BJ (cell line): ENCODE measurements around the gene PDLIM5. TPM values are rescaled to one million over a fixed set of nuclear protein-coding genes. Genes with fewer than 3 reads are reported as not detected.

Experiments used
- CTCF ChIA-PET: fragments of 350-600 bp; formaldehyde crosslinking; extraction: SDS; loops from one replicate; lab custom pipeline; 2021; ENCODE audit warnings: antibody characterized with exemption, inconsistent platforms; lab: Yijun Ruan, JAX
- POLR2A ChIA-PET: fragments of 300-600 bp; sonication (Branson Sonifier 250); formaldehyde crosslinking; extraction: SDS; loops from one replicate; lab custom pipeline; 2021; ENCODE audit warnings: antibody characterized with exemption; lab: Charles Lee
- DNase-seq: peaks from one replicate; pipeline ENCODE4 v3.0.0-alpha.2; 2011; ENCODE audit warnings: low read depth
- H3K27me3 ChIP-seq: 2 replicates; pipeline ENCODE4 v1.6.0; 2011; ENCODE audit warnings: low read length; ENCODE audit not compliant: control insufficient read depth, insufficient read depth
- H3K36me3 ChIP-seq: 2 replicates; pipeline ENCODE4 v1.5.1; 2011; ENCODE audit warnings: low read length; ENCODE audit not compliant: control insufficient read depth, insufficient read depth
- H3K4me3 ChIP-seq: 2 replicates; pipeline ENCODE4 v1.5.1; 2011; ENCODE audit warnings: low read depth, mild to moderate bottlenecking, control low read depth, low read length
- polyA plus RNA-seq: library from polyadenylated mRNA; depleted of rRNA; stranded (reverse); fragments of >200 nt; gene quantifications from 2 replicates; pipeline ENCODE4 v1.2.3, GENCODE V29; 2011; rRNA removed
- TF ChIP-seq, protein P1 (sequence below): IDR thresholded peaks from 2 replicates; pipeline ENCODE4 v1.5.1; 2011; ENCODE audit warnings: low read depth, mild to moderate bottlenecking, control low read depth, inconsistent platforms, low read length, moderate library complexity; ENCODE audit not compliant: insufficient read depth

The PDLIM5 gene
- polyA plus RNA-seq, 1 experiment: 353 TPM

DNA sequence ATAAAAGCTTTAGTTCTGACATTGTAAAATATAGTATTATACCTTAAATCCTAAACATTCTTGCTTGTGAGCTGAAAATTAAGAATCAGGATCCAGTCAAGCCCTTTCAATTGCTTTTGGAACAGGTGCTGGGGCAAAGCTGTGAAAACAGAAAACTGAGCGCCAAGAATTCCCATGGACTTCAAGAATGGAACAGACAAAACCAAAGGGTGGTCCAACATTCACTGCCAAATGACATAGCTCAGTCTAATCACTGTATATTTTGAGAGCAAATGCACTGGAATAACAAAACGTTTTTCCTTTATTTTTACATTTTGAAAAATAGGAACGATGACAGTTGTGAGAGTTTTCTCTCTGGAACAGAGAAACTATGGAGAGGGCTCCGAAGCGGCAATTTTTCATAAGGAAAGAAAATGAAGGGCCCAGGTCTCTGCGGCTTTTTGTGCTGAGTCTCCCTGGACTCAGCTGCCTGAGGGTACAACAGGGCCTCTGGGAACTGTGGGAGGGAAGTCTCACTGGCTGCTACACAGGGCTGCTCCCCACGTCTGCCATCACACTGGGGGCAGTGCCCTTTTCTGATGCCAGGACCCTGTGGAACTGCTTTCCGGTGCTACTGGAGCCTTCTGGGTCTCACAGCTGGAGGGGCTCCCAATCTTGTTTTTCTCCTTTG, 250.0 kb downstream of the PDLIM5 start:
- CTCF ChIA-PET: interaction anchor here (1.0 to 3.2 kb wide), 2 partner anchors 10 to 35 kb away, joined by 3 to 10 read pairs; no protein-coding TSS in a partner anchor
- Histone ChIP-seq H3K36me3 (no peaks in the 10 kb centered on the region), H3K4me3 (no peak overlapping the region), H3K27me3 (no peaks in the 10 kb centered on the region)
- DNase-seq: no peak
- TF ChIP-seq, protein P1, sequence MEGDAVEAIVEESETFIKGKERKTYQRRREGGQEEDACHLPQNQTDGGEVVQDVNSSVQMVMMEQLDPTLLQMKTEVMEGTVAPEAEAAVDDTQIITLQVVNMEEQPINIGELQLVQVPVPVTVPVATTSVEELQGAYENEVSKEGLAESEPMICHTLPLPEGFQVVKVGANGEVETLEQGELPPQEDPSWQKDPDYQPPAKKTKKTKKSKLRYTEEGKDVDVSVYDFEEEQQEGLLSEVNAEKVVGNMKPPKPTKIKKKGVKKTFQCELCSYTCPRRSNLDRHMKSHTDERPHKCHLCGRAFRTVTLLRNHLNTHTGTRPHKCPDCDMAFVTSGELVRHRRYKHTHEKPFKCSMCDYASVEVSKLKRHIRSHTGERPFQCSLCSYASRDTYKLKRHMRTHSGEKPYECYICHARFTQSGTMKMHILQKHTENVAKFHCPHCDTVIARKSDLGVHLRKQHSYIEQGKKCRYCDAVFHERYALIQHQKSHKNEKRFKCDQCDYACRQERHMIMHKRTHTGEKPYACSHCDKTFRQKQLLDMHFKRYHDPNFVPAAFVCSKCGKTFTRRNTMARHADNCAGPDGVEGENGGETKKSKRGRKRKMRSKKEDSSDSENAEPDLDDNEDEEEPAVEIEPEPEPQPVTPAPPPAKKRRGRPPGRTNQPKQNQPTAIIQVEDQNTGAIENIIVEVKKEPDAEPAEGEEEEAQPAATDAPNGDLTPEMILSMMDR: no peak
- POLR2A ChIA-PET: no interaction called here

DNA sequence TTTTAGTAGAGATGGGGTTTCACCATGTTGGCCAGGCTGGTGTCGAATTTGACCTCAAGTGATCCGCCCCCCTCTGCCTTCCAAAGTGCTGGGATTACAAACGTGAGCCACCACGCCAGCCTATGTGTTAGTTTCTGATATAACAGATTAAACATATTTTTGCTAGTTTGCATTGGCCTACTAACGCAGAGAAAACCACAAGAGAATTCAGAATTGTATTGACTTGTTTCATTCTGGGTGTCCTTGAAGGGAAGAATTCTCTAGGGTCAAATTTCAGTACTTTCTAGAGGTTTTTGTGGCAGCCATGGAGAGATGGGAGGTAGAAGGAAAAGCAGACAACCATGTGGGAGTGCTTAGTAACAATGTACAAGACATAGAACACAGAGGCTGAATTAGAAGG, 259.9 kb downstream of the PDLIM5 start:
- TF ChIP-seq, protein P1: no peak
- ChIA-PET CTCF (no interaction called here), POLR2A (no interaction called here)
- H3K36me3 ChIP-seq: no peaks in the 10 kb centered on the region
- no peak for DNase-seq
- H3K27me3 ChIP-seq: no peaks in the 10 kb centered on the region
- no peak overlapping the region for H3K4me3 ChIP-seq

DNA sequence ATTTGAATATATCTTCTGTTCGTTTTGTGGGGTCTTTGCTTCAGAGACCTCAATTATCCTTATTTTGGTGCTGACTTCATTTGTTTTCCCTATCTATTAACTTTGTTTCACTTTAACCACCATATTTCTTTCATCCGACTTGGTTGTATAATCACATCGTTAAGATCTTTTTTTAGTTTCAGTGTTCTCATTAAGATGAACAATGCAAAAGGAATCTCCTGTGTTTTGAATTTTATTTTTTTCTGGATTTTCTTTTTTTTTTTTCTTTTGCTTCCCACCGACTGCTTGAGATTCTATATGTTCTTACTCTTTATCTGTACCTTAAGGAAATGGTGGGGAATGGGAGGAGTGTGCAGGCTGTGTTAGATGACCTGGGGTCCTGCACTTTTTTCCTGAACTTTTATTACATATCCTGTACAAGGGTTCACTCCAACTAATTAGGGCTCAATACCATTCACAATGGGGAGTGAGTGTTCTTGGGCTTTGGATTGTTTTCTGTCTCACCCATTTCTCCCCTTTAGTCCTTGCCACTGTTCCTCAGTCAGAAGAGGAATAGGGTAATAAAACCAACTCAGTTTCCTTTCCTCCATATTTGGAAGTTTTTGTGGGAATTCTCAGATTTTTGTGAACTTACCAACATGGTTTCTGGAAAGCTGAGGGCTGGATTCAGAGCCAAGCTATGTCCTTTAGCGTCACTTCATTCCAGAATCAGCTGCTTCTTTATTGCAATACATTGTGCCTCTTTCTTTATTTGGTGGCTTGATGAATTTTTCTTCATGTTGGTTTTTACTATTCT, 262.8 kb downstream of the PDLIM5 start:
- Histone ChIP-seq H3K27me3 (no peaks in the 10 kb centered on the region), H3K36me3 (no peaks in the 10 kb centered on the region), H3K4me3 (no peak overlapping the region)
- peak; percentile 91 for DNase-seq
- TF ChIP-seq, protein P1: no peak
- ChIA-PET POLR2A (interaction anchor here (0.6 kb wide), 2 partner anchors 15 to 37 kb away, joined by 4 read pairs; no protein-coding TSS in a partner anchor), CTCF (interaction anchor here (1.7 to 2.8 kb wide), 2 partner anchors 17 to 93 kb away, joined by 7 to 8 read pairs; no protein-coding TSS in a partner anchor)

DNA sequence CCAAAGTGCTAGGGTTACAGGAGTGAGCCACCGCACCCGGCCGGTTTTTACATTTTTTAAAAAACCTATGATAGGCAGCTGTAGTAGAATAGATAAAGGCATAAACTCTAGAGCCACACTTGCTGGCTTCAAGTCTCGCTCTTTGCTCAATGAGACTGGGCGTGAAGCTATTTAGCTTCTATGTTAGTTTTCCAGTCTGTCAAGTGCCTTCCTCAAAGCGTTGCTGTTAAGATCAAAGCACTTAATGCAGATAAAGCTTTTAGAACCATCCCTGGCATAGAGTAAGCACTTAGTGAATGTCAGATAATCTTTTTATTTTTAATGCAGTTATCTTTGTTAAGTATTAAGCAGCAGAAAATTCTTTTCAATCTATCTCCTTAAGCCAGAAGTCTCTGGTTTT, 264.0 kb downstream of the PDLIM5 start:
- Histone ChIP-seq H3K4me3 (no peak overlapping the region), H3K36me3 (no peaks in the 10 kb centered on the region), H3K27me3 (no peaks in the 10 kb centered on the region)
- DNase-seq: no peak
- ChIA-PET CTCF (interaction anchor here (1.7 to 2.8 kb wide), 2 partner anchors 16 to 95 kb away, joined by 7 to 8 read pairs; no protein-coding TSS in a partner anchor), POLR2A (no interaction called here)
- TF ChIP-seq, protein P1: no peak

Other genes with a start within 250 kb of the PDLIM5 start
- 8.2 and 18.2 TPM in 2 replicates for gene SMARCAD1, start 244.1 kb upstream of the PDLIM5 start, polyA plus RNA-seq
- gene HPGDS, start 109.1 kb upstream of the PDLIM5 start, polyA plus RNA-seq: not detected in 2 replicates